HG03159 (cell line): ENCODE results near the gene MYO3A.

Source experiments
- ATAC-seq: cut with Tn5 transposase; IDR thresholded peaks from one replicate; pipeline ENCODE4 v1.9.1; 2021; ENCODE audit warnings: mild to moderate bottlenecking, moderate library complexity; ENCODE audit not compliant: unreplicated experiment

Gene MYO3A

GRCh38 chr10:26213157-26213800 lies 279.2 kb downstream of the MYO3A start:
- no peak for ATAC-seq

- ATAC-seq: no peak
Measured at GRCh38 chr10:26214004-26214403, 280.0 kb downstream of the MYO3A start.

GRCh38 chr10:26214551-26215395 lies 280.7 kb downstream of the MYO3A start:
- ATAC-seq: no peak

- no peak for ATAC-seq
Measured at GRCh38 chr10:26215396-26215934, 281.4 kb downstream of the MYO3A start.

GRCh38 chr10:26215935-26216584 lies 282.0 kb downstream of the MYO3A start:
- ATAC-seq: no peak

GRCh38 chr10:26216585-26217395 lies 282.8 kb downstream of the MYO3A start, which contains the start of gene GAD2:
GAD2 (plus strand) TSS chr10:26216774; CDS start chr10:26216810, 36 bp downstream.
- ATAC-seq: no peak

GRCh38 chr10:26217396-26218086 lies 283.5 kb downstream of the MYO3A start:
- no peak for ATAC-seq

GRCh38 chr10:26219676-26220075 lies 285.6 kb downstream of the MYO3A start:
- no peak for ATAC-seq

- ATAC-seq: no peak
Measured at GRCh38 chr10:26220901-26221300, 286.9 kb downstream of the MYO3A start.

- no peak for ATAC-seq
Measured at GRCh38 chr10:26221541-26221940, 287.5 kb downstream of the MYO3A start.

GRCh38 chr10:26222563-26222962 lies 288.5 kb downstream of the MYO3A start:
- no peak for ATAC-seq

- no peak for ATAC-seq
Measured at GRCh38 chr10:26225322-26225721, 291.3 kb downstream of the MYO3A start.

- ATAC-seq: no peak
Measured at GRCh38 chr10:26227786-26228185, 293.8 kb downstream of the MYO3A start.

GRCh38 chr10:26232174-26232573 lies 298.1 kb downstream of the MYO3A start:
- ATAC-seq: no peak

GRCh38 chr10:26235761-26236160 lies 301.7 kb downstream of the MYO3A start:
- no peak for ATAC-seq

GRCh38 chr10:26238378-26238777 lies 304.3 kb downstream of the MYO3A start:
- no peak for ATAC-seq

- ATAC-seq: no peak
Measured at GRCh38 chr10:26242706-26243350, 308.8 kb downstream of the MYO3A start.

- ATAC-seq: no peak
Measured at GRCh38 chr10:26243351-26243720, 309.3 kb downstream of the MYO3A start.

GRCh38 chr10:26249681-26250080 lies 315.7 kb downstream of the MYO3A start:
- no peak for ATAC-seq

- ATAC-seq: no peak
Measured at GRCh38 chr10:26251925-26252324, 317.9 kb downstream of the MYO3A start.
